Astrocyte (in vitro differentiated cells and primary cell): ENCODE results near the gene PGGHG. TPM values are rescaled to one million over a fixed set of nuclear protein-coding genes. Genes with fewer than 3 reads are reported as not detected.
A peak's percentile ranks its signal among the peaks of the same experiment; 100 is the strongest.
"Not testable (repeated sequence)": the region's sequence is repeated elsewhere in the genome, so short reads cannot be mapped to it uniquely, and the experiment has no call there.

Experiments used
- DNase-seq: peaks from one replicate; pipeline ENCODE4 v3.0.0-alpha.2; 2010; ENCODE audit warnings: low read depth
- FAIRE-seq: peaks from 2 replicates; lab custom pipeline; 2011; peaks lifted over from hg19 to GRCh38; lab: Jason Lieb, UNC
- H2AFZ ChIP-seq: 2 replicates; pipeline ENCODE4 v1.6.0; 2012; ENCODE audit warnings: low read depth, low read length, inconsistent platforms
- H3K27ac ChIP-seq: 2 replicates; pipeline ENCODE4 v1.5.1; 2011; ENCODE audit warnings: low read depth, low read length, inconsistent platforms
- H3K27me3 ChIP-seq: 2 replicates; pipeline ENCODE4 v1.6.0; 2011; ENCODE audit warnings: low read length, inconsistent platforms; ENCODE audit not compliant: insufficient read depth
- H3K36me3 ChIP-seq: 2 replicates; pipeline ENCODE4 v1.5.1; 2011; ENCODE audit warnings: low read length, inconsistent platforms; ENCODE audit not compliant: insufficient read depth
- H3K4me1 ChIP-seq: 2 replicates; pipeline ENCODE4 v1.5.1; 2011; ENCODE audit warnings: low read length, inconsistent platforms; ENCODE audit not compliant: insufficient read depth
- H3K4me2 ChIP-seq: 2 replicates; pipeline ENCODE4 v1.6.0; 2012; ENCODE audit warnings: low read length, inconsistent platforms
- H3K4me3 ChIP-seq: 2 replicates; pipeline ENCODE4 v1.5.1; 2011; ENCODE audit warnings: low read depth, mild to moderate bottlenecking, low read length, inconsistent platforms; ENCODE audit not compliant: insufficient read depth
- H3K79me2 ChIP-seq: 2 replicates; pipeline ENCODE4 v1.6.0; 2012; ENCODE audit warnings: mild to moderate bottlenecking, low read length, inconsistent platforms; ENCODE audit not compliant: insufficient read depth
- H3K9ac ChIP-seq: 2 replicates; pipeline ENCODE4 v1.6.0; 2012; ENCODE audit warnings: mild to moderate bottlenecking, low read length, inconsistent platforms
- H3K9me3 ChIP-seq: 2 replicates; pipeline ENCODE4 v1.5.1; 2012; ENCODE audit warnings: low read depth, mild to moderate bottlenecking, low read length, inconsistent platforms; ENCODE audit not compliant: insufficient read depth
- H4K20me1 ChIP-seq: 2 replicates; pipeline ENCODE4 v1.6.0; 2012; ENCODE audit warnings: low read length, inconsistent platforms; ENCODE audit not compliant: insufficient read depth
- H3K27ac Mint-ChIP-seq: one replicate; pipeline ENCODE4 v1.8.0; 2021; ENCODE audit warnings: mild to moderate bottlenecking, mixed read lengths; ENCODE audit not compliant: unreplicated experiment
- H3K27me3 Mint-ChIP-seq: one replicate; pipeline ENCODE4 v1.8.0; 2021; ENCODE audit warnings: low read depth, mixed read lengths; ENCODE audit not compliant: unreplicated experiment
- H3K36me3 Mint-ChIP-seq: one replicate; pipeline ENCODE4 v1.8.0; 2021; ENCODE audit warnings: low read depth, mixed read lengths; ENCODE audit not compliant: unreplicated experiment
- H3K4me1 Mint-ChIP-seq: one replicate; pipeline ENCODE4 v1.8.0; 2021; ENCODE audit warnings: low read depth, mixed read lengths; ENCODE audit not compliant: unreplicated experiment
- H3K4me3 Mint-ChIP-seq: one replicate; pipeline ENCODE4 v1.8.0; 2021; ENCODE audit warnings: mild to moderate bottlenecking, moderate library complexity, mixed read lengths; ENCODE audit not compliant: unreplicated experiment
- H3K9me3 Mint-ChIP-seq: one replicate; pipeline ENCODE4 v1.8.0; 2021; ENCODE audit warnings: mild to moderate bottlenecking, mixed read lengths; ENCODE audit not compliant: unreplicated experiment
- EZH2 ChIP-seq: IDR thresholded peaks from 2 replicates; pipeline ENCODE4 v1.6.1; 2012; ENCODE audit warnings: mild to moderate bottlenecking, low read length, inconsistent platforms; ENCODE audit not compliant: insufficient read depth
- total RNA-seq: library from RNA; stranded (reverse); gene quantifications from 2 replicates; pipeline ENCODE4 v1.2.1, GENCODE V29; 2021
- TF ChIP-seq, protein P1 (sequence below): IDR thresholded peaks from 2 replicates; pipeline ENCODE4 v1.5.1; 2011; ENCODE audit warnings: low read depth, mild to moderate bottlenecking, inconsistent platforms, low read length, moderate library complexity; ENCODE audit not compliant: insufficient read depth

The PGGHG gene
- total RNA-seq, 1 donor from 2014 or later = 25.1 TPM

DNA sequence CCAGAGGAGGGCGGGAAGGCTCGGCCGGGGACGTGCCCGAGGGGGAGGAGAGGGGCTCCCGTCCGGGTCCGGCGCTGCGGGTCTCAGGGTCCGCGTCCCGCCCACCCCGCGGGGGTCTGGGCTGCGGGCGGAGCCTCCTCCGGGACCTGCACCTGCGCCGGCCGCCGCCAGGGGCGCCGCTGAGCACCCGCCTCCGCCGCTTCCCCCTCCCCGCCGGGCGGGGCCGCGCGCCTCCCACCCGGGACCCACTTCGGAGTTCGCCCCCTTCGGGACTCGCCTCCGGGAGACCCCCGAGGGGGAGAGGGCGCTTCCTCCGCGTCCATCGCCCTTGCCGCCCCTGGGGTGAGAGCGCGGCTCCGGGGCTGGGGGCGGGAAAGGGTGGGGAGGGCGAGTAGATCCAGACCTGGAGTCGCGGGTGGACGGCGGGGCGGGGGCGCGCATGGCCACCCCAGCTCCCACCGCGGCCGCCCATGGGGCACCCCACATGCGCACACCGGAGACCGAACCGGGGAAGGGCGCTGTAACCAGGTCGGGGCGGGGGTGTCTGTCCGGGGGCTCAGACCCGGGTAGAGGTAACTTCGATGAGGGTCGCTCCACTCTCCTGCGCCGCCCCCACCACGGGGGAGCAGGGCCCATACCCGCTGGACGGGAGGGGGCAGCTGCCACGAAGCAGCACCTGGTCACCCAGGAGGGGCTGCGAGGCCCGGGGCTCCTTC is 29.6 kb downstream of the PGGHG start:
- H3K36me3 Mint-ChIP-seq, H4K20me1 ChIP-seq, DNase-seq, H3K27ac Mint-ChIP-seq, H2AFZ ChIP-seq, H3K9me3 Mint-ChIP-seq, H3K4me3 ChIP-seq, H3K27ac ChIP-seq, H3K9me3 ChIP-seq, H3K36me3 ChIP-seq, H3K27me3 Mint-ChIP-seq, FAIRE-seq, H3K4me3 Mint-ChIP-seq: not testable (repeated sequence)
- peak overlapping the region; percentile 97 for H3K4me2 ChIP-seq
- H3K79me2 ChIP-seq = peaks cover 12% of the 10 kb centered on the region
- H3K27me3 ChIP-seq = peaks cover 26% of the 10 kb centered on the region
- peaks cover 18% of the 10 kb centered on the region for H3K4me1 Mint-ChIP-seq
- peaks cover 13% of the 10 kb centered on the region for H3K4me1 ChIP-seq
- H3K9ac ChIP-seq = peak overlapping the region; percentile 88

DNA sequence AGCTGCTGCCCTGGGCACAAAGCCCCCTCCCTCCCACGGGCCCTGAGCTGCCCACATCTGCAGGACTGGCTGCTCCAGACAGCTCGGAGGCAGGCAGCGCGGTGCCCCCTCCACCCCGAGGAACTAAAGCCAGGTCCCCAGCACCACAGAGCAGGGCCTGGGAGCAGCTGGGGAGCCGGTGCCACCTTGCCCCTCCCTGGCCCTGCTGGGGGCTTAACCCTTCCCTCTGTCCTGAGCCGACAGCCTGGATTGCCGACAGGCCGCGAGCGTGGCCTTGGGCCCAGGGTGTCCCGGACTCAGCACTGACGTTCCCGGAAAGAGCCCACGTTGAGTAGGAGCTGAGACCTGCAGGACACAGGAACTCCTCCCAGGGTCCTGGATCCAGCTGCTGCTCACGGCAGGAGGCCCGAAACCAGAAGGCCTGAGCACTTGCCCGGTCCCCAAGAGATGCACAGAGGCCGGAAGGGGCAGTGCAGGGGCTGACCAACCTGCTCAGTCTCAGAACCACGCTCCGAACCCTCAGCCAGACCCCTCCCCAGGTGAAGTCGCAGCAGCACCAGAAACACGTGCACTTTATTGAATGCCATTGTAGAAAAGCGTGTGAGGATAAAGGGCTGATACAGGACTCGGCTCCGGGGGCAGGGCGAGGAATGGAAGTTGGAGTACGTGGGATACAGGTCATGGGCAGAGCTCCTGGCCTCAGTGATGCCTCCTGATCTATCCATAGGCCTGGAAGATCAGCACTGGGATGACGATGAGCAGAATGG is 30.4 kb downstream of the PGGHG start:
- not testable (repeated sequence) for H3K27me3 Mint-ChIP-seq, H2AFZ ChIP-seq, DNase-seq, H4K20me1 ChIP-seq, FAIRE-seq, H3K4me1 ChIP-seq, H3K9me3 Mint-ChIP-seq, H3K27ac ChIP-seq, H3K36me3 Mint-ChIP-seq, H3K36me3 ChIP-seq, H3K9me3 ChIP-seq
- Histone ChIP-seq H3K4me3 (peak overlapping the region; percentile 55), H3K79me2 (peaks cover 12% of the 10 kb centered on the region), H3K4me2 (peak overlapping the region; percentile 97), H3K27me3 (peaks cover 26% of the 10 kb centered on the region), H3K9ac (peak overlapping the region; percentile 88)
- Mint-ChIP-seq H3K27ac (peak overlapping the region; percentile 98), H3K4me3 (peak overlapping the region; percentile 98), H3K4me1 (peaks cover 18% of the 10 kb centered on the region)

- DNase-seq, H3K4me1 ChIP-seq, H3K9me3 ChIP-seq, H3K36me3 Mint-ChIP-seq, H2AFZ ChIP-seq, H3K27me3 Mint-ChIP-seq, H3K36me3 ChIP-seq, H4K20me1 ChIP-seq, H3K9me3 Mint-ChIP-seq, FAIRE-seq, H3K27ac ChIP-seq: not testable (repeated sequence)
- peak overlapping the region; percentile 97 for H3K4me2 ChIP-seq
- Mint-ChIP-seq H3K4me3 (peak overlapping the region; percentile 98), H3K27ac (peak overlapping the region; percentile 98), H3K4me1 (peaks cover 18% of the 10 kb centered on the region)
- peaks cover 12% of the 10 kb centered on the region for H3K79me2 ChIP-seq
- peak overlapping the region; percentile 88 for H3K9ac ChIP-seq
- H3K4me3 ChIP-seq = peak overlapping the region; percentile 76
- H3K27me3 ChIP-seq = peaks cover 25% of the 10 kb centered on the region
Observed at GRCh38 chr11:319888-320273, 31.0 kb downstream of the PGGHG start.

- Histone ChIP-seq H4K20me1 (no peaks in the 10 kb centered on the region), H3K79me2 (peaks cover 12% of the 10 kb centered on the region), H2AFZ (no peak overlapping the region), H3K9ac (no peak overlapping the region), H3K27me3 (no peaks in the 10 kb centered on the region), H3K36me3 (no peaks in the 10 kb centered on the region), H3K4me3 (no peak overlapping the region), H3K4me2 (no peak overlapping the region), H3K9me3 (no peaks in the 10 kb centered on the region), H3K27ac (no peak overlapping the region), H3K4me1 (peaks cover 15% of the 10 kb centered on the region)
- Mint-ChIP-seq H3K4me1 (peaks cover 10% of the 10 kb centered on the region), H3K27me3 (peaks cover 3% of the 10 kb centered on the region), H3K27ac (no peak overlapping the region), H3K4me3 (no peak overlapping the region), H3K9me3 (no peaks in the 10 kb centered on the region), H3K36me3 (peaks cover 3% of the 10 kb centered on the region)
- FAIRE-seq = no peak
- no peak for DNase-seq
- no peak for TF ChIP-seq EZH2
- TF ChIP-seq, protein P1, sequence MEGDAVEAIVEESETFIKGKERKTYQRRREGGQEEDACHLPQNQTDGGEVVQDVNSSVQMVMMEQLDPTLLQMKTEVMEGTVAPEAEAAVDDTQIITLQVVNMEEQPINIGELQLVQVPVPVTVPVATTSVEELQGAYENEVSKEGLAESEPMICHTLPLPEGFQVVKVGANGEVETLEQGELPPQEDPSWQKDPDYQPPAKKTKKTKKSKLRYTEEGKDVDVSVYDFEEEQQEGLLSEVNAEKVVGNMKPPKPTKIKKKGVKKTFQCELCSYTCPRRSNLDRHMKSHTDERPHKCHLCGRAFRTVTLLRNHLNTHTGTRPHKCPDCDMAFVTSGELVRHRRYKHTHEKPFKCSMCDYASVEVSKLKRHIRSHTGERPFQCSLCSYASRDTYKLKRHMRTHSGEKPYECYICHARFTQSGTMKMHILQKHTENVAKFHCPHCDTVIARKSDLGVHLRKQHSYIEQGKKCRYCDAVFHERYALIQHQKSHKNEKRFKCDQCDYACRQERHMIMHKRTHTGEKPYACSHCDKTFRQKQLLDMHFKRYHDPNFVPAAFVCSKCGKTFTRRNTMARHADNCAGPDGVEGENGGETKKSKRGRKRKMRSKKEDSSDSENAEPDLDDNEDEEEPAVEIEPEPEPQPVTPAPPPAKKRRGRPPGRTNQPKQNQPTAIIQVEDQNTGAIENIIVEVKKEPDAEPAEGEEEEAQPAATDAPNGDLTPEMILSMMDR = no peak
Observed at GRCh38 chr11:324156-324555, 35.2 kb downstream of the PGGHG start.
